Neural crest cell (in vitro differentiated cells): ENCODE measurements around the gene DDX51. TPM values are rescaled to one million over a fixed set of nuclear protein-coding genes. Genes with fewer than 3 reads are reported as not detected.

Experiments
- DNase-seq: peaks from one replicate; pipeline ENCODE4 v3.0.0; 2021; ENCODE audit warnings: low read depth, mixed read lengths, low spot score
- H3K27ac Mint-ChIP-seq: one replicate; pipeline ENCODE4 v1.8.0; 2021; ENCODE audit warnings: mild to moderate bottlenecking, mixed read lengths; ENCODE audit not compliant: unreplicated experiment
- H3K27me3 Mint-ChIP-seq: 2 replicates; pipeline ENCODE4 v1.8.0; 2021; ENCODE audit warnings: low read depth, mild to moderate bottlenecking, mixed read lengths
- H3K36me3 Mint-ChIP-seq: 2 replicates; pipeline ENCODE4 v1.8.0; 2021; ENCODE audit warnings: low read depth, mild to moderate bottlenecking, mixed read lengths
- H3K4me1 Mint-ChIP-seq: 2 replicates; pipeline ENCODE4 v1.8.0; 2021; ENCODE audit warnings: mixed read lengths
- H3K4me3 Mint-ChIP-seq: one replicate; pipeline ENCODE4 v1.8.0; 2021; ENCODE audit warnings: mild to moderate bottlenecking, mixed read lengths
- H3K9me3 Mint-ChIP-seq: 2 replicates; pipeline ENCODE4 v1.8.0; 2021; ENCODE audit warnings: mixed read lengths
- CTCF ChIP-seq: fragments of 200-600 bp; sonication (generic); conservative IDR thresholded peaks from 2 replicates; pipeline ENCODE4 v1.5.0; 2021; ENCODE audit warnings: antibody characterized with exemption, mild to moderate bottlenecking
- total RNA-seq: library from RNA; stranded (reverse); gene quantifications from 2 replicates; pipeline ENCODE4 v1.2.1, GENCODE V29; 2021

DDX51 gene
- total RNA-seq, 1 donor from 2014 or later, result 33.3 TPM

GRCh38 chr12:132159555-132160003, 15.5 kb upstream of the DDX51 start:
- TF ChIP-seq CTCF, result no peak
- Mint-ChIP-seq H3K9me3 (no peaks in the 10 kb centered on the region), H3K27ac (no peak overlapping the region), H3K4me1 (no peaks in the 10 kb centered on the region), H3K4me3 (no peak overlapping the region), H3K36me3 (no peaks in the 10 kb centered on the region), H3K27me3 (peaks cover 17% of the 10 kb centered on the region)
- DNase-seq, result no peak

- Mint-ChIP-seq H3K4me1 (no peaks in the 10 kb centered on the region), H3K9me3 (no peaks in the 10 kb centered on the region), H3K36me3 (no peaks in the 10 kb centered on the region), H3K27ac (no peak overlapping the region), H3K4me3 (no peak overlapping the region), H3K27me3 (peaks cover 10% of the 10 kb centered on the region)
- no peak for DNase-seq
- no peak for TF ChIP-seq CTCF
Observed at GRCh38 chr12:132158677-132159554, 14.8 kb upstream of the DDX51 start.

- peaks cover 6% of the 10 kb centered on the region for H3K27me3 Mint-ChIP-seq
- no peaks in the 10 kb centered on the region for H3K9me3 Mint-ChIP-seq
- H3K36me3 Mint-ChIP-seq, result no peaks in the 10 kb centered on the region
- no peak for TF ChIP-seq CTCF
- no peak for DNase-seq
- H3K4me3 Mint-ChIP-seq, result no peak overlapping the region
- H3K27ac Mint-ChIP-seq, result no peak overlapping the region
- no peaks in the 10 kb centered on the region for H3K4me1 Mint-ChIP-seq
Observed at GRCh38 chr12:132157733-132158409, 13.8 kb upstream of the DDX51 start.

- DNase-seq, result no peak
- TF ChIP-seq CTCF, result no peak
- H3K4me1 Mint-ChIP-seq, result no peaks in the 10 kb centered on the region
- peaks cover 1% of the 10 kb centered on the region for H3K27me3 Mint-ChIP-seq
- H3K9me3 Mint-ChIP-seq, result no peaks in the 10 kb centered on the region
- H3K27ac Mint-ChIP-seq, result no peak overlapping the region
- no peaks in the 10 kb centered on the region for H3K36me3 Mint-ChIP-seq
- no peak overlapping the region for H3K4me3 Mint-ChIP-seq
Observed at GRCh38 chr12:132156573-132157325, 12.6 kb upstream of the DDX51 start.

- H3K27me3 Mint-ChIP-seq, result no peaks in the 10 kb centered on the region
- H3K9me3 Mint-ChIP-seq, result no peaks in the 10 kb centered on the region
- no peak overlapping the region for H3K27ac Mint-ChIP-seq
- H3K4me3 Mint-ChIP-seq, result no peak overlapping the region
- no peaks in the 10 kb centered on the region for H3K36me3 Mint-ChIP-seq
- DNase-seq, result no peak
- no peak for TF ChIP-seq CTCF
- no peaks in the 10 kb centered on the region for H3K4me1 Mint-ChIP-seq
Observed at GRCh38 chr12:132155771-132156572, 11.9 kb upstream of the DDX51 start.
